Measurements from ENCODE around the gene CFB. TPM values are rescaled to one million over a fixed set of nuclear protein-coding genes. Genes with fewer than 3 reads are reported as not detected.
A peak's percentile ranks its signal among the peaks of the same experiment; 100 is the strongest.

CFB gene
- total and polyA plus RNA-seq, 2 of the 13 experiments (the other 11 are each of a cell fraction or from before 2014, with no cell fraction given), result 171 to 513 TPM

DNA sequence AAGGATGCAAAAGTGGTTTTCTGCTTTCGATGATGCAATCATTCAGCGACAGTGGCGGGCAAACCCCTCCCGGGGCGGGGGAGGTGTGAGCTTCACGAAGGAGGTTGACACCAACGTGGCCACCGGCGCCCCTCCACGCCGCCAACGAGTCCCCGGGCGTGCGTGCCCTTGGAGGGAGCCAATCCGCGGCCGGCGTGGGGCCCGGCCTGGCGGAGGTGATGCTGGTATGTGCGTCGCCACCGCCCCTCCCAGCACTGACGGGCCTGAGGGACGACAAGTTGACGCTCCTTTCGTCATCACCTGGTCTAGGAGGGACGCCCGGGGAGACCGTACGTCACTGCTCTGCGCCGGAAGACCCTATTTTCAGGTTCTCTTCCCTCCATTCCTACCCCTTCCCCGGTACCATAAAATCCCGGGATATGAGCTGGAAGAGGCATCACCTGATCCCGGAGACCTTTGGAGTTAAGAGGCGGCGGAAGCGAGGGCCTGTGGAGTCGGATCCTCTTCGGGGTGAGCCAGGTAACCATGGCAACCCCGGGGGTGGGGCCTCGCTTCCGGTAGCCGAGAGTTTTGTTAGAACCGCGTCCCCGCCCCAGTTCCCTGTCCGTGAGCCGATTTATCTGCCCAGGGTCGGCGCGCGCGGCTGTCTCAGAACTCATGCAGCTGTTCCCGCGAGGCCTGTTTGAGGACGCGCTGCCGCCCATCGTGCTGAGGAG, 26.3 kb downstream of the CFB start, which contains the start of gene DXO (continued):
- TF ChIP-seq ATF1 (CRISPR knock-in tag; IDR thresholded peaks at IDR 0.05) (peak; percentile 100), ZNF207 (IDR thresholded peaks at IDR 0.05; ENCODE audit: borderline replicate concordance) (no peak), ZNF841 (CRISPR knock-in tag; IDR thresholded peaks at IDR 0.05; ENCODE audit: borderline replicate concordance) (0 out of 2 replicates have a peak, but pooled peaks have one; percentile 61), AGO2 (optimal IDR thresholded peaks at IDR 0.05; ENCODE audit: low read depth, low read length) (peak; percentile 95), SIN3A (IDR thresholded peaks at IDR 0.05; ENCODE audit: borderline replicate concordance, low read depth, low read length) (peak; percentile 88), ZNF160 (CRISPR knock-in tag; IDR thresholded peaks at IDR 0.05) (no peak; the same call in none of the 2 replicates), CBX5 (CRISPR knock-in tag; IDR thresholded peaks at IDR 0.05; ENCODE audit: borderline replicate concordance) (peak; percentile 67), ZNF382 (CRISPR knock-in tag; IDR thresholded peaks at IDR 0.05; ENCODE audit: borderline replicate concordance) (no peak), RBFOX2 (IDR thresholded peaks at IDR 0.05; ENCODE audit: low read depth, low read length) (peak; percentile 87), ZNF264 (CRISPR knock-in tag; IDR thresholded peaks at IDR 0.05) (peak; percentile 75), ZNF652 (CRISPR knock-in tag; IDR thresholded peaks at IDR 0.05; ENCODE audit: borderline replicate concordance, low read depth) (no peak)
- TF ChIP-seq, protein P1, sequence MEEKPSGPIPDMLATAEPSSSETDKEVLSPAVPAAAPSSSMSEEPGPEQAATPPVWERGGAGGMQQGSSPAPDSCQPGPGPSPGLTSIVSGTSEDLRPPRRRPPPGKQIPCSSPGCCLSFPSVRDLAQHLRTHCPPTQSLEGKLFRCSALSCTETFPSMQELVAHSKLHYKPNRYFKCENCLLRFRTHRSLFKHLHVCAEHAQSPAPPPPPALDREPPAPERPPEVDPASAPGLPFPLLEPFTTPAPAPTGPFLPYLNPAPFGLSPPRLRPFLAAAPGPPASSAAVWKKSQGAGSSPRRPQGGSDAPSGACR (CRISPR knock-in tag; IDR thresholded peaks at IDR 0.05), result peak; percentile 63
- TF ChIP-seq, protein P2, sequence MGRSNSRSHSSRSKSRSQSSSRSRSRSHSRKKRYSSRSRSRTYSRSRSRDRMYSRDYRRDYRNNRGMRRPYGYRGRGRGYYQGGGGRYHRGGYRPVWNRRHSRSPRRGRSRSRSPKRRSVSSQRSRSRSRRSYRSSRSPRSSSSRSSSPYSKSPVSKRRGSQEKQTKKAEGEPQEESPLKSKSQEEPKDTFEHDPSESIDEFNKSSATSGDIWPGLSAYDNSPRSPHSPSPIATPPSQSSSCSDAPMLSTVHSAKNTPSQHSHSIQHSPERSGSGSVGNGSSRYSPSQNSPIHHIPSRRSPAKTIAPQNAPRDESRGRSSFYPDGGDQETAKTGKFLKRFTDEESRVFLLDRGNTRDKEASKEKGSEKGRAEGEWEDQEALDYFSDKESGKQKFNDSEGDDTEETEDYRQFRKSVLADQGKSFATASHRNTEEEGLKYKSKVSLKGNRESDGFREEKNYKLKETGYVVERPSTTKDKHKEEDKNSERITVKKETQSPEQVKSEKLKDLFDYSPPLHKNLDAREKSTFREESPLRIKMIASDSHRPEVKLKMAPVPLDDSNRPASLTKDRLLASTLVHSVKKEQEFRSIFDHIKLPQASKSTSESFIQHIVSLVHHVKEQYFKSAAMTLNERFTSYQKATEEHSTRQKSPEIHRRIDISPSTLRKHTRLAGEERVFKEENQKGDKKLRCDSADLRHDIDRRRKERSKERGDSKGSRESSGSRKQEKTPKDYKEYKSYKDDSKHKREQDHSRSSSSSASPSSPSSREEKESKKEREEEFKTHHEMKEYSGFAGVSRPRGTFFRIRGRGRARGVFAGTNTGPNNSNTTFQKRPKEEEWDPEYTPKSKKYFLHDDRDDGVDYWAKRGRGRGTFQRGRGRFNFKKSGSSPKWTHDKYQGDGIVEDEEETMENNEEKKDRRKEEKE (IDR thresholded peaks at IDR 0.05), result no peak
- TF ChIP-seq, protein P3, sequence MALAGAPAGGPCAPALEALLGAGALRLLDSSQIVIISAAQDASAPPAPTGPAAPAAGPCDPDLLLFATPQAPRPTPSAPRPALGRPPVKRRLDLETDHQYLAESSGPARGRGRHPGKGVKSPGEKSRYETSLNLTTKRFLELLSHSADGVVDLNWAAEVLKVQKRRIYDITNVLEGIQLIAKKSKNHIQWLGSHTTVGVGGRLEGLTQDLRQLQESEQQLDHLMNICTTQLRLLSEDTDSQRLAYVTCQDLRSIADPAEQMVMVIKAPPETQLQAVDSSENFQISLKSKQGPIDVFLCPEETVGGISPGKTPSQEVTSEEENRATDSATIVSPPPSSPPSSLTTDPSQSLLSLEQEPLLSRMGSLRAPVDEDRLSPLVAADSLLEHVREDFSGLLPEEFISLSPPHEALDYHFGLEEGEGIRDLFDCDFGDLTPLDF (CRISPR knock-in tag; IDR thresholded peaks at IDR 0.05), result peak; percentile 82; the same call in 1 of the 2 replicates
- TF ChIP-seq, protein P4, sequence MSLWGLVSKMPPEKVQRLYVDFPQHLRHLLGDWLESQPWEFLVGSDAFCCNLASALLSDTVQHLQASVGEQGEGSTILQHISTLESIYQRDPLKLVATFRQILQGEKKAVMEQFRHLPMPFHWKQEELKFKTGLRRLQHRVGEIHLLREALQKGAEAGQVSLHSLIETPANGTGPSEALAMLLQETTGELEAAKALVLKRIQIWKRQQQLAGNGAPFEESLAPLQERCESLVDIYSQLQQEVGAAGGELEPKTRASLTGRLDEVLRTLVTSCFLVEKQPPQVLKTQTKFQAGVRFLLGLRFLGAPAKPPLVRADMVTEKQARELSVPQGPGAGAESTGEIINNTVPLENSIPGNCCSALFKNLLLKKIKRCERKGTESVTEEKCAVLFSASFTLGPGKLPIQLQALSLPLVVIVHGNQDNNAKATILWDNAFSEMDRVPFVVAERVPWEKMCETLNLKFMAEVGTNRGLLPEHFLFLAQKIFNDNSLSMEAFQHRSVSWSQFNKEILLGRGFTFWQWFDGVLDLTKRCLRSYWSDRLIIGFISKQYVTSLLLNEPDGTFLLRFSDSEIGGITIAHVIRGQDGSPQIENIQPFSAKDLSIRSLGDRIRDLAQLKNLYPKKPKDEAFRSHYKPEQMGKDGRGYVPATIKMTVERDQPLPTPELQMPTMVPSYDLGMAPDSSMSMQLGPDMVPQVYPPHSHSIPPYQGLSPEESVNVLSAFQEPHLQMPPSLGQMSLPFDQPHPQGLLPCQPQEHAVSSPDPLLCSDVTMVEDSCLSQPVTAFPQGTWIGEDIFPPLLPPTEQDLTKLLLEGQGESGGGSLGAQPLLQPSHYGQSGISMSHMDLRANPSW (CRISPR knock-in tag; IDR thresholded peaks at IDR 0.05; ENCODE audit: borderline replicate concordance), result peak; percentile 61; the same call in 1 of the 2 replicates
- TF ChIP-seq, protein P5, sequence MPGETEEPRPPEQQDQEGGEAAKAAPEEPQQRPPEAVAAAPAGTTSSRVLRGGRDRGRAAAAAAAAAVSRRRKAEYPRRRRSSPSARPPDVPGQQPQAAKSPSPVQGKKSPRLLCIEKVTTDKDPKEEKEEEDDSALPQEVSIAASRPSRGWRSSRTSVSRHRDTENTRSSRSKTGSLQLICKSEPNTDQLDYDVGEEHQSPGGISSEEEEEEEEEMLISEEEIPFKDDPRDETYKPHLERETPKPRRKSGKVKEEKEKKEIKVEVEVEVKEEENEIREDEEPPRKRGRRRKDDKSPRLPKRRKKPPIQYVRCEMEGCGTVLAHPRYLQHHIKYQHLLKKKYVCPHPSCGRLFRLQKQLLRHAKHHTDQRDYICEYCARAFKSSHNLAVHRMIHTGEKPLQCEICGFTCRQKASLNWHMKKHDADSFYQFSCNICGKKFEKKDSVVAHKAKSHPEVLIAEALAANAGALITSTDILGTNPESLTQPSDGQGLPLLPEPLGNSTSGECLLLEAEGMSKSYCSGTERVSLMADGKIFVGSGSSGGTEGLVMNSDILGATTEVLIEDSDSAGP (CRISPR knock-in tag; IDR thresholded peaks at IDR 0.05; ENCODE audit: borderline replicate concordance), result peak; percentile 95
- TF ChIP-seq, protein P6, sequence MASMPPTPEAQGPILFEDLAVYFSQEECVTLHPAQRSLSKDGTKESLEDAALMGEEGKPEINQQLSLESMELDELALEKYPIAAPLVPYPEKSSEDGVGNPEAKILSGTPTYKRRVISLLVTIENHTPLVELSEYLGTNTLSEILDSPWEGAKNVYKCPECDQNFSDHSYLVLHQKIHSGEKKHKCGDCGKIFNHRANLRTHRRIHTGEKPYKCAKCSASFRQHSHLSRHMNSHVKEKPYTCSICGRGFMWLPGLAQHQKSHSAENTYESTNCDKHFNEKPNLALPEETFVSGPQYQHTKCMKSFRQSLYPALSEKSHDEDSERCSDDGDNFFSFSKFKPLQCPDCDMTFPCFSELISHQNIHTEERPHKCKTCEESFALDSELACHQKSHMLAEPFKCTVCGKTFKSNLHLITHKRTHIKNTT (CRISPR knock-in tag; IDR thresholded peaks at IDR 0.05), result 0 out of 2 replicates have a peak, but pooled peaks have one; percentile 57
